Panc1 (cell line): Measurements from ENCODE around the gene CFAP68. TPM values are rescaled to one million over a fixed set of nuclear protein-coding genes. Genes with fewer than 3 reads are reported as not detected.

ENCODE experiments used
- ATAC-seq: fragments of 200-7000 bp; cut with Tn5 transposase; 2 replicates; pipeline ENCODE4 v1.9.1; 2020; ENCODE audit warnings: mild to moderate bottlenecking, moderate library complexity
- BruUV-seq: library from RNA; stranded (reverse); fragments of 400-500 nt; replicated peaks from 2 replicates; lab custom pipeline; 2021; lab: Mats Ljungman, UMichigan
- CTCF ChIA-PET: fragments of 300-600 bp; sonication (Branson Sonifier 250); formaldehyde crosslinking; loops from one replicate; lab custom pipeline; 2022; ENCODE audit warnings: antibody characterized with exemption; lab: Charles Lee
- POLR2A ChIA-PET: fragments of 300-600 bp; sonication (Branson Sonifier 250); formaldehyde crosslinking; loops from one replicate; lab custom pipeline; 2022; ENCODE audit warnings: antibody characterized with exemption; lab: Charles Lee
- DNase-seq: peaks from one replicate; pipeline ENCODE4 v3.0.0-alpha.2; 2010; ENCODE audit warnings: low read depth, low spot score
- H3K27ac ChIP-seq: 2 replicates; pipeline ENCODE4 v1.5.1; 2011; ENCODE audit warnings: mild to moderate bottlenecking, low read length, inconsistent platforms
- H3K27me3 ChIP-seq: fragments of 200-500 bp; sonication (Bioruptor generic); 2 replicates; pipeline ENCODE4 v1.6.0; 2014; ENCODE audit warnings: low read length, inconsistent platforms; ENCODE audit not compliant: control insufficient read depth, insufficient read depth
- H3K36me3 ChIP-seq: fragments of 200-500 bp; sonication (Bioruptor generic); 2 replicates; pipeline ENCODE4 v1.5.1; 2014; ENCODE audit warnings: inconsistent platforms, mild to moderate bottlenecking, low read length, moderate library complexity; ENCODE audit not compliant: control insufficient read depth, insufficient read depth
- H3K4me1 ChIP-seq: 2 replicates; pipeline ENCODE4 v1.5.1; 2011; ENCODE audit warnings: inconsistent platforms, mild to moderate bottlenecking, low read length, moderate library complexity; ENCODE audit not compliant: control insufficient read depth, insufficient read depth
- H3K4me3 ChIP-seq, 2 experiments: 2 replicates each; pipeline ENCODE4 v1.5.1; 2011 to 2012; ENCODE audit warnings: low read depth in 2 of 2, low read length in 2 of 2, mild to moderate bottlenecking in 2 of 2, inconsistent platforms in 1 of 2, moderate library complexity in 1 of 2
- H3K9me3 ChIP-seq: fragments of 200-500 bp; sonication (Bioruptor generic); 2 replicates; pipeline ENCODE4 v1.5.1; 2014; ENCODE audit warnings: low read depth, mild to moderate bottlenecking, inconsistent platforms, low read length, moderate library complexity; ENCODE audit not compliant: control insufficient read depth, insufficient read depth
- CTCF ChIP-seq: fragments of 450-650 bp; IDR thresholded peaks from 2 replicates; pipeline ENCODE4 v1.5.1; 2017; ENCODE audit warnings: mild to moderate bottlenecking
- POLR2AphosphoS5 ChIP-seq: IDR thresholded peaks from 2 replicates; pipeline ENCODE4 v1.6.1; 2012; ENCODE audit warnings: mild to moderate bottlenecking, low read depth, low read length, moderate library complexity
- REST ChIP-seq, 2 experiments: IDR thresholded peaks; 2 replicates each; pipeline ENCODE4 v1.6.1; 2011 to 2012; ENCODE audit warnings: low read depth in 2 of 2, control low read depth in 1 of 2, low read length in 1 of 2, mild to moderate bottlenecking in 1 of 2, moderate library complexity in 1 of 2; ENCODE audit not compliant: insufficient read depth in 1 of 2
- SIN3A ChIP-seq: IDR thresholded peaks from 2 replicates; pipeline ENCODE4 v1.6.1; 2012; ENCODE audit warnings: low read depth, mild to moderate bottlenecking, low read length, moderate library complexity, borderline replicate concordance; ENCODE audit not compliant: insufficient read depth
- TCF7L2 ChIP-seq: IDR thresholded peaks from 2 replicates; pipeline ENCODE4 v1.6.1; 2011; ENCODE audit warnings: mild to moderate bottlenecking, low read depth, low read length, inconsistent platforms
- in situ Hi-C: cut with HindIII; loops from 2 replicates; pipeline ENCODE4 v1.10.0; 2016; ENCODE audit warnings: low sequenced_read_pairs, low pct_unique_long_range_greater_than_20kb
- intact Hi-C: fragments of 100-400 bp; cut with micrococcal nuclease; formaldehyde crosslinking; loops from one replicate; pipeline ENCODE4 v1.10.0; 2022; ENCODE audit not compliant: unreplicated experiment
- total RNA-seq: library from RNA; stranded (reverse); gene quantifications from one replicate; pipeline ENCODE4 v1.2.1, GENCODE V29; 2021; ENCODE audit not compliant: unreplicated experiment

CFAP68 gene
- total RNA-seq, 1 experiment from 2014 or later, result 16.6 TPM

- POLR2A ChIA-PET, result no interaction called here
- in situ Hi-C loops (no loop called here), intact Hi-C loops (no loop called here)
- no TSS peak for BruUV-seq
- TF ChIP-seq TCF7L2, result no peak
- no peak for TF ChIP-seq CTCF
- TF ChIP-seq SIN3A, result no peak
- no peak for TF ChIP-seq REST (IDR thresholded peaks at IDR 0.05; ENCODE audit: insufficient read depth in 1 of 2, low read depth in 2 of 2, low read length in 1 of 2)
- no peak for TF ChIP-seq POLR2AphosphoS5
- CTCF ChIA-PET, result no interaction called here
- DNase-seq (no peak), ATAC-seq (no peak)
- Histone ChIP-seq H3K4me3 (no peak overlapping the region), H3K4me1 (peaks cover 3% of the 10 kb centered on the region; the same call in 1 of the 2 replicates), H3K9me3 (no peaks in the 10 kb centered on the region), H3K36me3 (no peaks in the 10 kb centered on the region; the same call in 1 of the 2 replicates), H3K27me3 (no peaks in the 10 kb centered on the region), H3K27ac (no peak overlapping the region)
These were observed 41.9 kb upstream of the CFAP68 start for GRCh38 chr11:111837366-111837891.

- TF ChIP-seq REST (IDR thresholded peaks at IDR 0.05; ENCODE audit: insufficient read depth in 1 of 2, low read depth in 2 of 2, low read length in 1 of 2) (no peak), POLR2AphosphoS5 (no peak), TCF7L2 (no peak), CTCF (no peak), SIN3A (no peak)
- in situ Hi-C loops, result no loop called here
- Histone ChIP-seq H3K4me1 (peaks cover 3% of the 10 kb centered on the region; the same call in 1 of the 2 replicates), H3K27me3 (no peaks in the 10 kb centered on the region), H3K9me3 (no peaks in the 10 kb centered on the region), H3K36me3 (no peaks in the 10 kb centered on the region; the same call in 1 of the 2 replicates), H3K4me3 (no peak overlapping the region), H3K27ac (no peak overlapping the region)
- intact Hi-C loops, result no loop called here
- BruUV-seq, result no TSS peak
- no peak for ATAC-seq
- POLR2A ChIA-PET, result no interaction called here
- CTCF ChIA-PET, result no interaction called here
- no peak for DNase-seq
These were observed 41.3 kb upstream of the CFAP68 start for GRCh38 chr11:111838054-111838453.
